GM23338 (cell line): ENCODE measurements around the gene SBK1.

Source experiments
- CTCF ChIP-seq, 2 experiments: fragments of 200-600 bp in 1 of 2; sonication (generic) in 1 of 2; conservative IDR thresholded peaks; 2 replicates each; pipeline versions ENCODE4 v1.5.1 to v1.6.1; 2016 to 2017; ENCODE audit warnings: antibody characterized with exemption in 2 of 2, low read depth in 2 of 2, mild to moderate bottlenecking in 2 of 2, moderate library complexity in 1 of 2
- EZH2 ChIP-seq: fragments of 200-600 bp; sonication (generic); IDR thresholded peaks from one replicate; pipeline ENCODE4 v1.8.0; 2017; ENCODE audit warnings: antibody characterized with exemption, mild to moderate bottlenecking, low read depth; ENCODE audit not compliant: unreplicated experiment
- JUNB ChIP-seq: IDR thresholded peaks from one replicate; pipeline ENCODE4 v1.6.1; 2016; ENCODE audit warnings: antibody characterized with exemption; ENCODE audit not compliant: unreplicated experiment
- POLR2AphosphoS5 ChIP-seq: IDR thresholded peaks from 2 replicates; pipeline ENCODE4 v1.6.1; 2016; ENCODE audit warnings: antibody characterized with exemption, low read depth
- REST ChIP-seq: IDR thresholded peaks from one replicate; pipeline ENCODE4 v1.6.1; 2018; ENCODE audit warnings: antibody characterized with exemption; ENCODE audit not compliant: unreplicated experiment
- ZNF331 ChIP-seq: fragments of 250-450 bp; sonication (Bioruptor Pico); IDR thresholded peaks from 2 replicates; pipeline ENCODE4 v1.5.0; 2020; ENCODE audit warnings: low read depth, mild to moderate bottlenecking, moderate library complexity
- ZNF462 ChIP-seq: fragments of 250-450 bp; sonication (Bioruptor Pico); IDR thresholded peaks from 2 replicates; pipeline ENCODE4 v1.5.0; 2020; ENCODE audit warnings: mild to moderate bottlenecking, moderate library complexity

- TF ChIP-seq CTCF (conservative IDR thresholded peaks at IDR 0.05; ENCODE audit: low read depth in 2 of 2) = no peak
- no peak for TF ChIP-seq POLR2AphosphoS5
- TF ChIP-seq ZNF331 (CRISPR knock-in tag) = no peak
- no peak for TF ChIP-seq REST
- TF ChIP-seq EZH2 = no peak
- TF ChIP-seq ZNF462 (CRISPR knock-in tag) = no peak
- TF ChIP-seq JUNB = no peak
Measured at GRCh38 chr16:28319476-28320022, 27.2 kb downstream of the SBK1 start.
